HL-60 (cell line): ENCODE measurements around the gene DSC1.

ENCODE experiments used
- CTCF ChIP-seq: IDR thresholded peaks from one replicate; pipeline ENCODE4 v1.5.1; 2011; ENCODE audit warnings: low read length, control low read depth, inconsistent platforms; ENCODE audit not compliant: insufficient read depth
- GABPA ChIP-seq: IDR thresholded peaks from 2 replicates; pipeline ENCODE4 v1.6.1; 2012; ENCODE audit warnings: low read depth
- POLR2AphosphoS5 ChIP-seq: IDR thresholded peaks from 2 replicates; pipeline ENCODE4 v1.6.1; 2012; ENCODE audit warnings: low read depth
- REST ChIP-seq: IDR thresholded peaks from 2 replicates; pipeline ENCODE4 v1.6.1; 2012; ENCODE audit warnings: low read depth; ENCODE audit not compliant: insufficient replicate concordance
- SPI1 ChIP-seq: IDR thresholded peaks from 2 replicates; pipeline ENCODE4 v1.6.1; 2012; ENCODE audit warnings: low read depth, mild to moderate bottlenecking, borderline replicate concordance

- TF ChIP-seq CTCF (no peak), POLR2AphosphoS5 (no peak), REST (no peak), GABPA (no peak), SPI1 (no peak)
These were observed 58.2 kb downstream of the DSC1 start for GRCh38 chr18:31104444-31104843.
